Measurements from ENCODE around the gene PKDREJ.

DNA sequence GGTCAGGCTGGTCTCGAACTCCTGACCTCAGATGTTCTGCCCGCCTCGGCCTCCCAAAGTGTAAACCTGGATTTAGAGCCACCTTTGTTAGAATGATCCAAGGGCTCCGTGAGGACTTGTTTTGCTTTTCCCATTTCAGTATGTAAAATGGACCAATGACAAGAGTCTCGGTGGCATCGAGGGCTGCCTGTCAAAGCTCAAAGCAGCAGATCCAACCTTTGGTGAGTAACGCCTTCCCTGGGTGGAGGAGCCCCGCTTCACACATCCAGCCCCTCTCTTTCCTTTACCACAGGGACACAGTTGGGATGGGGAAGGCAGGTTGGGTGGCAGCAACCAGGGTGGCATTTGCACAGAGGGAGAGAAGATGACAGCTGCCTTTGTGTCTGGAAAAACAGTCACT is 9.1 kb upstream of the PKDREJ start:
- TF ChIP-seq, protein P1, sequence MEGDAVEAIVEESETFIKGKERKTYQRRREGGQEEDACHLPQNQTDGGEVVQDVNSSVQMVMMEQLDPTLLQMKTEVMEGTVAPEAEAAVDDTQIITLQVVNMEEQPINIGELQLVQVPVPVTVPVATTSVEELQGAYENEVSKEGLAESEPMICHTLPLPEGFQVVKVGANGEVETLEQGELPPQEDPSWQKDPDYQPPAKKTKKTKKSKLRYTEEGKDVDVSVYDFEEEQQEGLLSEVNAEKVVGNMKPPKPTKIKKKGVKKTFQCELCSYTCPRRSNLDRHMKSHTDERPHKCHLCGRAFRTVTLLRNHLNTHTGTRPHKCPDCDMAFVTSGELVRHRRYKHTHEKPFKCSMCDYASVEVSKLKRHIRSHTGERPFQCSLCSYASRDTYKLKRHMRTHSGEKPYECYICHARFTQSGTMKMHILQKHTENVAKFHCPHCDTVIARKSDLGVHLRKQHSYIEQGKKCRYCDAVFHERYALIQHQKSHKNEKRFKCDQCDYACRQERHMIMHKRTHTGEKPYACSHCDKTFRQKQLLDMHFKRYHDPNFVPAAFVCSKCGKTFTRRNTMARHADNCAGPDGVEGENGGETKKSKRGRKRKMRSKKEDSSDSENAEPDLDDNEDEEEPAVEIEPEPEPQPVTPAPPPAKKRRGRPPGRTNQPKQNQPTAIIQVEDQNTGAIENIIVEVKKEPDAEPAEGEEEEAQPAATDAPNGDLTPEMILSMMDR (IDR thresholded peaks at IDR 0.05 in 8 of 11, conservative IDR thresholded peaks at IDR 0.05 in 3 of 11): no peak
- no peak for TF ChIP-seq POLR2A (IDR thresholded peaks at IDR 0.05)
- TF ChIP-seq POLR2AphosphoS5 (IDR thresholded peaks at IDR 0.05): no peak

All from spleen (tissue), 7 donors.